Gastroesophageal sphincter (tissue), 4 donors: Measurements from ENCODE around the gene LYZL6. TPM values are rescaled to one million over a fixed set of nuclear protein-coding genes. Genes with fewer than 3 reads are reported as not detected.

Source experiments
- ATAC-seq: fragments of 150-250 bp; one replicate; pipeline ENCODE4 v1.9.1; 2016; ENCODE audit warnings: mild to moderate bottlenecking, moderate library complexity
- H3K27ac ChIP-seq, 4 donors: fragments of 200-600 bp; sonication (generic) in 3 of 4; 1 replicate in 3 of 4; 2 replicates in 1 of 4; pipeline ENCODE4 v1.5.1; 2016 to 2019
- H3K27me3 ChIP-seq: fragments of 200-600 bp; sonication (generic); one replicate; pipeline ENCODE4 v1.5.1; 2019
- H3K36me3 ChIP-seq, 2 donors: fragments of 200-600 bp; sonication (generic); one replicate each; pipeline ENCODE4 v1.5.1; 2019; ENCODE audit warnings: control low read depth in 1 of 2
- H3K4me1 ChIP-seq, 3 donors: fragments of 200-600 bp; sonication (generic); 1 replicate in 2 of 3; 2 replicates in 1 of 3; pipeline ENCODE4 v1.5.1; 2016 to 2019; ENCODE audit warnings: control low read depth in 2 of 3
- H3K4me3 ChIP-seq, 2 donors: fragments of 200-600 bp; sonication (generic); one replicate each; pipeline ENCODE4 v1.5.1; 2019; ENCODE audit warnings: mild to moderate bottlenecking in 1 of 2, moderate library complexity in 1 of 2
- H3K9me3 ChIP-seq, 3 donors: fragments of 200-600 bp; sonication (generic); one replicate each; pipeline ENCODE4 v1.5.1; 2017 to 2019; ENCODE audit warnings: control low read depth in 2 of 3
- EP300 ChIP-seq: sonication (generic); formaldehyde crosslinking; IDR thresholded peaks from one replicate; pipeline ENCODE4 v1.6.1; 2017; ENCODE audit warnings: antibody characterized with exemption, mild to moderate bottlenecking
- POLR2A ChIP-seq, 2 donors: fragments of 450-650 bp; IDR thresholded peaks; one replicate each; pipeline ENCODE4 v1.6.1; 2017; ENCODE audit warnings: antibody characterized with exemption in 2 of 2, mild to moderate bottlenecking in 2 of 2, moderate library complexity in 1 of 2
- POLR2AphosphoS5 ChIP-seq: sonication (generic); formaldehyde crosslinking; IDR thresholded peaks from one replicate; pipeline ENCODE4 v1.6.1; 2017; ENCODE audit warnings: antibody characterized with exemption
- WGBS, 2 donors: methylation state at CpG; one replicate each; pipeline ENCODE4 v1.1.5; 2018; ENCODE audit warnings: low coverage in 1 of 2; 5-methylcytosine and 5-hydroxymethylcytosine counted together
- small RNA-seq, 4 donors: library from RNA; depleted of rRNA; stranded (forward); fragments of <200 nt; gene quantifications; one replicate each; pipeline ENCODE3, GENCODE V24; 2016
- total RNA-seq, 4 donors: library from RNA; depleted of rRNA; stranded (reverse); fragments of >200 nt; gene quantifications; one replicate each; pipeline ENCODE4 v1.1.0, GENCODE V29; 2016
- TF ChIP-seq, protein P1 (sequence below), 4 experiments: fragments of 200-600 bp in 2 of 4; fragments of 450-650 bp in 2 of 4; sonication (generic) in 1 of 4; IDR thresholded peaks; one replicate each; pipeline ENCODE4 v1.5.1; 2017 to 2019; ENCODE audit warnings: antibody characterized with exemption in 4 of 4, mild to moderate bottlenecking in 2 of 4, moderate library complexity in 2 of 4

The LYZL6 gene
- total RNA-seq, 4 donors from 2014 or later, result not detected

DNA sequence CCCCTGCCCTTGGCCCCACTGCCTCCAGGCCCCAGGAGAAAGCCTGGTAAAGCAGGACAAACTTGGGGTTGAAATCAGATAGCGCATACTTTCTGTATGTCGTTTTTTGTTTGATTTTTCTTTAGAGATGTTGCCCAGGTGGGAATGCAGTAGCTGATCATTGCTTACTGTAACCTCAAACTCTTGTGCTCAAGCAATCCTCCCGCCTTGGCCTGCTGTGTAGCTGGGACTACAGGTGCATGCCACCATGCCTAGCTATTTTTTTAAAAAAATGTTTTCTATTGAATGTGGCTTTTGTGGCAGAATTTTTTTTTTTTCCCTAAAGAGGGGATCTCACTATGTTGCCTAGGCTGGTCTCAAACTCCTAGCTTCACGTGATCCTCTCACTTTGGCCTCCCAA, 52.2 kb downstream of the LYZL6 start:
- ATAC-seq, result no peak
- Histone ChIP-seq H3K27me3 (no peaks in the 10 kb centered on the region), H3K4me3 (no peak overlapping the region), H3K9me3 (no peaks in the 10 kb centered on the region), H3K4me1 (peaks cover 0 to 7% (median 0%) of the 10 kb centered on the region in 3 donors), H3K36me3 (no peaks in the 10 kb centered on the region), H3K27ac (no peak overlapping the region)
- WGBS, 2 donors, result 82 to 88% methylated on average over 3 to 4 of the region's 4 CpGs
- TF ChIP-seq POLR2A (IDR thresholded peaks at IDR 0.05) (no peak), EP300 (no peak), POLR2AphosphoS5 (no peak)
- TF ChIP-seq, protein P1, sequence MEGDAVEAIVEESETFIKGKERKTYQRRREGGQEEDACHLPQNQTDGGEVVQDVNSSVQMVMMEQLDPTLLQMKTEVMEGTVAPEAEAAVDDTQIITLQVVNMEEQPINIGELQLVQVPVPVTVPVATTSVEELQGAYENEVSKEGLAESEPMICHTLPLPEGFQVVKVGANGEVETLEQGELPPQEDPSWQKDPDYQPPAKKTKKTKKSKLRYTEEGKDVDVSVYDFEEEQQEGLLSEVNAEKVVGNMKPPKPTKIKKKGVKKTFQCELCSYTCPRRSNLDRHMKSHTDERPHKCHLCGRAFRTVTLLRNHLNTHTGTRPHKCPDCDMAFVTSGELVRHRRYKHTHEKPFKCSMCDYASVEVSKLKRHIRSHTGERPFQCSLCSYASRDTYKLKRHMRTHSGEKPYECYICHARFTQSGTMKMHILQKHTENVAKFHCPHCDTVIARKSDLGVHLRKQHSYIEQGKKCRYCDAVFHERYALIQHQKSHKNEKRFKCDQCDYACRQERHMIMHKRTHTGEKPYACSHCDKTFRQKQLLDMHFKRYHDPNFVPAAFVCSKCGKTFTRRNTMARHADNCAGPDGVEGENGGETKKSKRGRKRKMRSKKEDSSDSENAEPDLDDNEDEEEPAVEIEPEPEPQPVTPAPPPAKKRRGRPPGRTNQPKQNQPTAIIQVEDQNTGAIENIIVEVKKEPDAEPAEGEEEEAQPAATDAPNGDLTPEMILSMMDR (IDR thresholded peaks at IDR 0.05), result no peak

DNA sequence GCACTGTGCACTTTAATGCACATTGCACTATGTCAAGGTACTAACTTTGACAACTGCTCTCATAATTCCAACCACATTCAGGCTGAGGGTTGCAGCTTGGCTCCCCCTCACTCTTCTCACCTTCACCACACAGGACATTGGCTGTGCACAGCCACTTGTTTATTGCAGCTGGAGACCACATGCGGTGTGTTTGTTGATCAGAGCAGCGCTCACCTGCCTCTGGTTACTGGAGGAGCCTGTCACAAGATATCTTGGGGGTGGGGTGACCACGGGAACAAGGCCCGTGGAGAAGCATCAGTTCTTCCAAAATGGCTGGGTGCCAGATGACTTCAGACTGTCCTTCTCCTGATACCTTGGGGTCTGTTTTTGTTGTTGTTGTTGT, 52.7 kb downstream of the LYZL6 start:
- no peaks in the 10 kb centered on the region for H3K36me3 ChIP-seq
- H3K27ac ChIP-seq, result no peak overlapping the region
- peaks cover 0 to 7% (median 0%) of the 10 kb centered on the region in 3 donors for H3K4me1 ChIP-seq
- H3K4me3 ChIP-seq, result no peak overlapping the region
- H3K9me3 ChIP-seq, result no peaks in the 10 kb centered on the region
- 70% methylated on average over 2 of the region's 4 CpGs; no CpG with 5 or more reads in 1 of the 2 donors for WGBS, 2 donors
- TF ChIP-seq POLR2A (IDR thresholded peaks at IDR 0.05) (no peak), POLR2AphosphoS5 (no peak), EP300 (no peak)
- TF ChIP-seq, protein P1 (IDR thresholded peaks at IDR 0.05), result no peak
- H3K27me3 ChIP-seq, result no peaks in the 10 kb centered on the region
- ATAC-seq, result no peak

DNA sequence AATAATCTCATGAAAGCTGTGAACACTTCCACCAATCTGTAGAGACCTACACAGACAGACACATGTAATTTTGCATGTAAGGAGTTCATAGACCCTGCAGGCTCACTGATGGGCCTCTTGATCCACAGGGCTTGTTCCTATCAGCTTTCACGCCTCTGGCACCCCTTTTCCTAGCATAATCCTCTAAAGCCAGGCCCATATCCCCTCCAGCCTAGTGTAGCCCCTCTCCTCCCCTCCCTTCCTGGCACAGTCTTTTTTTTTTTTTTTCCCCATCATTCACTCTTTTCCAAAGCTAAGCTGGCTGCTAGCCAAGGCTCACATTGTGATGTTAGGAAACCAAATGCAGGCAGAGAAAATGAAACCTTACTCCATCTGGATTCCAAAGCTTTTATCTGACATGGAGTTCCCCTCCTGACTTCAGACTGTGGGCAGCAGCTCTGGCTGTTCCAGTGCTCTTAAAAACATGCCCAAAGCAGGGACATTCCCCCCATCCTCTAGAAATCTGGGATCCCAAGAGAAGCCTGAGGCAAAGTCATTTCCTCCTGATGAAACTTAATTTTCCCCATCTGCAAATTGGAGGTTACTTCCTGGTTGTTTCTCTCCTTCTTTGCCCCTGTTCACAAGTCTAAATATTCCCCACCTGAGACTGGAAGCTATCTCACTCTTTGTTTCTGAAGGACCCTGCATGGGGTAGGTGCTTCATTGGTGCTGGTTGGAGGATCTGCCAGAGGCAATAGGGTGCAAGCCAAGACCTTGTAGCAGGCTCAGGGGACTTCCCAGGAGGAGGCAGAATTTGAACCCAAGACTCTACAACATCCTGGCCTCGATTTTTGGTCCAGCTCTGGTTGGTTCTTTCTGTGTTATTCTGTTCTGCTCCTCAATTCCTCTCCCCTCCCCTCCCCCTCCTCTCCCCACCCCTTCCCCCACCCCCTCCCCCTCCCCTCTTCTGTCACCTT, 53.4 kb downstream of the LYZL6 start:
- ATAC-seq, result no peak
- Histone ChIP-seq H3K9me3 (no peaks in the 10 kb centered on the region), H3K36me3 (no peaks in the 10 kb centered on the region), H3K4me1 (peaks cover 0 to 7% (median 0%) of the 10 kb centered on the region in 3 donors), H3K27ac (no peak overlapping the region), H3K4me3 (no peak overlapping the region), H3K27me3 (no peaks in the 10 kb centered on the region)
- WGBS, 2 donors, result 63 to 100% methylated on average over 1 to 2 of the region's 2 CpGs
- TF ChIP-seq, protein P1 (IDR thresholded peaks at IDR 0.05), result no peak
- no peak for TF ChIP-seq POLR2AphosphoS5
- no peak for TF ChIP-seq POLR2A (IDR thresholded peaks at IDR 0.05)
- TF ChIP-seq EP300, result no peak

DNA sequence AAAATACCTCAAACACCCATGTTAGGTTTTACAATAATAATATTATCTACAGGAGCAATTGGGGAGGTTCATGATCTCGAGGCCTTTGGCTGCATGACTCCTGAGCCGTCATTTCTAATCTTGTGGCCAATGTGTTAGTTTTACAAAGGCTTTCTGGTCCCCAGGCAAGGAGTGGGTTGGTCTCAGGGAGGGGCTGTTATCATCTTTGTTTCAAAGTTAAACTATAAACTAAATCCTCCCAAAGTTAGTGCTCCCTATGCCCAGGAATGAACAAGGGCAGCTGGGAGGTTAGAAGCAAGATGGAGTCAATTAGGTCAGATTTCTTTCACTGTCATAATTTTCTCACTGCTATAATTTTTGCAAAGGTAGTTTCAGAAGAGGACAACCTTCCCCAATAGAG, 54.3 kb downstream of the LYZL6 start:
- no peaks in the 10 kb centered on the region for H3K9me3 ChIP-seq
- 71 to 74% methylated on average over 2 of the region's 2 CpGs for WGBS, 2 donors
- no peak for TF ChIP-seq POLR2A (IDR thresholded peaks at IDR 0.05)
- TF ChIP-seq EP300, result no peak
- no peak for TF ChIP-seq POLR2AphosphoS5
- TF ChIP-seq, protein P1 (IDR thresholded peaks at IDR 0.05), result no peak
- H3K36me3 ChIP-seq, result no peaks in the 10 kb centered on the region
- no peak for ATAC-seq
- no peak overlapping the region for H3K27ac ChIP-seq
- H3K4me3 ChIP-seq, result no peak overlapping the region
- no peaks in the 10 kb centered on the region for H3K27me3 ChIP-seq
- H3K4me1 ChIP-seq, result peaks cover 0 to 7% (median 0%) of the 10 kb centered on the region in 3 donors

Small RNAs within 50 kb of the gene (small RNA-seq; reads per million reads assigned to genes)
- gene RF00100, result 275 to 1,139 (median 415) reads per million in 4 donors

Other genes with a start within 250 kb of the LYZL6 start
- gene RASL10B, start 212.1 kb downstream of the LYZL6 start, total RNA-seq, result 10 to 100 TPM in 3 of 4 donors, 1 to 10 TPM in 1; 4.2 to 25.9 (median 15.4) TPM
- 1 to 10 TPM in 1 of 4 donors, not detected in 3; 1.5 TPM for gene GAS2L2, start 190.5 kb downstream of the LYZL6 start, total RNA-seq
- not detected for gene C17orf50, start 182.8 kb downstream of the LYZL6 start, total RNA-seq
- 100 to 1,000 TPM in 2 of 4 donors, 10 to 100 TPM in 2; 78.4 to 139 (median 97.3) TPM for gene MMP28, start 148.1 kb downstream of the LYZL6 start, total RNA-seq
- gene TAF15, start 134.2 kb downstream of the LYZL6 start, total RNA-seq, result 100 to 1,000 TPM in 2 of 4 donors, 10 to 100 TPM in 2; 58.2 to 144 (median 109) TPM
- under 1 TPM in 1 of 4 donors, not detected in 3; 0.27 TPM for gene HEATR9, start 74.8 kb downstream of the LYZL6 start, total RNA-seq
- 1 to 10 TPM in 3 of 4 donors, under 1 TPM in 1; 0.78 to 3.8 (median 2.2) TPM for gene CCL5, start 63.4 kb downstream of the LYZL6 start, total RNA-seq
- under 1 TPM in 1 of 4 donors, not detected in 3; 0.79 TPM for gene RDM1, start 12.9 kb downstream of the LYZL6 start, total RNA-seq
- not detected for gene CCL16, start 37.8 kb upstream of the LYZL6 start, total RNA-seq
- gene CCL14, start 43.0 kb upstream of the LYZL6 start, total RNA-seq, result 10 to 100 TPM in 3 of 4 donors, 1 to 10 TPM in 1; 6.5 to 57.5 (median 38.0) TPM
- gene CCL15, start 57.8 kb upstream of the LYZL6 start, total RNA-seq, result not detected
- gene CCL23, start 74.3 kb upstream of the LYZL6 start, total RNA-seq, result 10 to 100 TPM in 1 of 4 donors, 1 to 10 TPM in 2, not detected in 1; 1.2 to 12.9 (median 7.3) TPM
- 10 to 100 TPM in 2 of 4 donors, 1 to 10 TPM in 1, not detected in 1; 5.9 to 18.0 (median 11.9) TPM for gene CCL18, start 120.6 kb upstream of the LYZL6 start, total RNA-seq
- 1 to 10 TPM in 1 of 4 donors, not detected in 3; 2.4 TPM for gene CCL3, start 146.4 kb upstream of the LYZL6 start, total RNA-seq
- 1 to 10 TPM in 2 of 4 donors, not detected in 2; 1.4 to 4.7 TPM for gene CCL4, start 160.1 kb upstream of the LYZL6 start, total RNA-seq
- gene TBC1D3B, start 232.9 kb upstream of the LYZL6 start, total RNA-seq, result 1 to 10 TPM; 1.7 to 9.2 (median 5.0) TPM